HL-60 (cell line): ENCODE measurements around the gene PXDC1.

Experiments
- CTCF ChIP-seq: IDR thresholded peaks from one replicate; pipeline ENCODE4 v1.5.1; 2011; ENCODE audit warnings: low read length, control low read depth, inconsistent platforms; ENCODE audit not compliant: insufficient read depth
- POLR2AphosphoS5 ChIP-seq: IDR thresholded peaks from 2 replicates; pipeline ENCODE4 v1.6.1; 2012; ENCODE audit warnings: low read depth
- TF ChIP-seq, protein P1 (sequence below): IDR thresholded peaks from 2 replicates; pipeline ENCODE4 v1.6.1; 2012; ENCODE audit warnings: low read depth; ENCODE audit not compliant: insufficient replicate concordance

DNA sequence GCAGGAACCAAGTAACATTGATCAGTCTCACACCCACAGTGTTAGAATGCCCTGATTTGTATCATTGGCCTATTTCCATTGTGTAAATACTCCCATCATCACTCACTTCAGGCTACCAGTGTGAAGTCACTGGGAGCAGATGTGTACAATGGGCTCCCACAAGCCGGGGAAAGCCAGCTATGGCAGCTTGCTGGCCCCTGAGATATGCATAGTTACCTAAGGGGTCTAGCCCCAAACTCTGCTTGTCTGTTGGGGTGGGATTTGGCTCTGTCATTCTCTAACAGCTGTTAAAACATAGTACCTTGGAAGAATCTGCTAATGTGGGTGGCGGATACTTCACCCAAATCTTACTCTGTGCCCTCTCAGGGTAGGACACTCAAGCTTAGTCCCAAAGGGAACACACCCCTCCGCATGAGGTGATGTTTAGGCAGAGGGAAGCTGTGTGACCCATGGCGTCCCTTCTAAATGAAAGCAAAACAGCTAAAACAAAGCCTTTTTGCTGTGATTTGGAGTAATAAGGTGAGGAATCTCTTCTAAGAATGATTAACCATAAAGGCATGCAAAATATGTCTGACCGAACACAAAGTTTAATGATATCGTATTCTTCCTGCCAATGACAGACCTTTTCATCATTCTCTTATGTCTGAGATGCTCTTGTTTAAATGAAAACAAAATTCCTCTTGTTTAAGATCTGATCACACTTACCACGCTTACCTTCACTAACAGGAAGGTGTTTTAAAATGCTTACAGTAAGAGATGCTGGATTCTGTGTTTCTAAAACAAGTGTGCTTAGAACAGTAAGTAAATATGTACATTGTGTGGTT lies 45.9 kb upstream of the PXDC1 start:
- TF ChIP-seq, protein P1, sequence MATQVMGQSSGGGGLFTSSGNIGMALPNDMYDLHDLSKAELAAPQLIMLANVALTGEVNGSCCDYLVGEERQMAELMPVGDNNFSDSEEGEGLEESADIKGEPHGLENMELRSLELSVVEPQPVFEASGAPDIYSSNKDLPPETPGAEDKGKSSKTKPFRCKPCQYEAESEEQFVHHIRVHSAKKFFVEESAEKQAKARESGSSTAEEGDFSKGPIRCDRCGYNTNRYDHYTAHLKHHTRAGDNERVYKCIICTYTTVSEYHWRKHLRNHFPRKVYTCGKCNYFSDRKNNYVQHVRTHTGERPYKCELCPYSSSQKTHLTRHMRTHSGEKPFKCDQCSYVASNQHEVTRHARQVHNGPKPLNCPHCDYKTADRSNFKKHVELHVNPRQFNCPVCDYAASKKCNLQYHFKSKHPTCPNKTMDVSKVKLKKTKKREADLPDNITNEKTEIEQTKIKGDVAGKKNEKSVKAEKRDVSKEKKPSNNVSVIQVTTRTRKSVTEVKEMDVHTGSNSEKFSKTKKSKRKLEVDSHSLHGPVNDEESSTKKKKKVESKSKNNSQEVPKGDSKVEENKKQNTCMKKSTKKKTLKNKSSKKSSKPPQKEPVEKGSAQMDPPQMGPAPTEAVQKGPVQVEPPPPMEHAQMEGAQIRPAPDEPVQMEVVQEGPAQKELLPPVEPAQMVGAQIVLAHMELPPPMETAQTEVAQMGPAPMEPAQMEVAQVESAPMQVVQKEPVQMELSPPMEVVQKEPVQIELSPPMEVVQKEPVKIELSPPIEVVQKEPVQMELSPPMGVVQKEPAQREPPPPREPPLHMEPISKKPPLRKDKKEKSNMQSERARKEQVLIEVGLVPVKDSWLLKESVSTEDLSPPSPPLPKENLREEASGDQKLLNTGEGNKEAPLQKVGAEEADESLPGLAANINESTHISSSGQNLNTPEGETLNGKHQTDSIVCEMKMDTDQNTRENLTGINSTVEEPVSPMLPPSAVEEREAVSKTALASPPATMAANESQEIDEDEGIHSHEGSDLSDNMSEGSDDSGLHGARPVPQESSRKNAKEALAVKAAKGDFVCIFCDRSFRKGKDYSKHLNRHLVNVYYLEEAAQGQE: no peak
- TF ChIP-seq CTCF: no peak
- TF ChIP-seq POLR2AphosphoS5: no peak
